LNCAP (cell line): Measurements from ENCODE around the gene MAP3K7CL.

Experiments used
- CTCF ChIP-seq: fragments of 450-650 bp; IDR thresholded peaks from 2 replicates; pipeline ENCODE4 v1.5.1; 2017; ENCODE audit warnings: mild to moderate bottlenecking

Gene MAP3K7CL

DNA sequence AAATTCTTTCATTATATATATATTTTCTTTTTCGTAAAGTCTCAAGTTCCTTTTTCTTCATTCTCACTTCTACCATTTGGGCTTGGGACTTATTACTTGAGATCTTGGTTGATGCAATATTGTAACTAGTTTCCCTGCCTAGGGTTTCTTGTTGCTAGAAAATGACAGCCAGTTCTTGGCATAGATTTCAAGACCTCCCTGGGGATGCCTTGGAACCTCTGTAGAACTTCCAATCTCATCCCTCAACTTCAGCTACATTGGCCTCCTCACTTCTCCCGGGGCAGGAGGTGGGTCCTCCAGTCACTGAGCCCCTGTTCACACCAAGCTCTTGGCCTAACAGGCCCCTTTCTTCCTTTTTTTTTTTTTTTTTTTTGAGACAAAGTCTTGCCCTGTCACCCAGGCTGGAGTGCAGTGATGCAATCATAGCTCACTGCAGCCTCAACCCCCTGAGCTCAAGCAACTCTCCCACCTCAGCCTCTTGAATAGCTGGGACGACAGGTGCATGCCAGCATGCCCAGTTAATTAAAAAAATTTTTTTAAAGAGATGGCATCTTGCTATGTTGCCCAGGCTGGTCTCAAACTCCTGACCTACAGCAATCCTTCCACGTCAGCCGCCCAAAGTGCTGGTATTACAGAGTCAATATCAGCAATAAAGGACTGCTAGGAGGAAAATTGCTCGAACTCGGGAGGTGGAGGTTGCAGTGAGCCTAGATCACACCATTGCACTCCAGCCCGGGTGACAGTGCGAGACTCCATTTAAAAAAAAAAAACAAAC is 33.1 kb downstream of the MAP3K7CL start:
- TF ChIP-seq CTCF: no peak

GRCh38 chr21:29164323-29164942 is 34.0 kb downstream of the MAP3K7CL start:
- peak; percentile 77 for TF ChIP-seq CTCF

GRCh38 chr21:29166323-29166722 is 35.9 kb downstream of the MAP3K7CL start:
- TF ChIP-seq CTCF: no peak

- TF ChIP-seq CTCF: no peak
These were observed 36.4 kb downstream of the MAP3K7CL start for GRCh38 chr21:29166853-29167252.

GRCh38 chr21:29168891-29169315 is 38.5 kb downstream of the MAP3K7CL start:
- TF ChIP-seq CTCF: no peak

DNA sequence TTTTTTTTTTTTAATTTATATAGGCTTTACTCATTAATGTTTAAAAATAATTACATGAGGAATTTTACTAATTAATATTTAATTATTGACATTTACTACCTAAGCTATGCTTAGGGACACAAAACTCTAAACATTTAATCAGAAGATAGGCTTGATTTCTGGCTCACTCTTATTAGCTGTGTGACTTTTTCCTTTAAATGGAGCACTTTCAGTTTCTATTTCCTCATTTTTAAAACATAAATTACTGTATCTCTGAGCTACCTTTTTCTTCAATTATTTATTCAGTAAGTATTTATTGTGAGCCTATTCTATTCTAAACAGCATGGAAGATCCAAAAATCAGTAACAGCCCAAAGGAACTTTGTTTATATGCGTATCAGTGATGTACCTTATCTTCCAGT is 40.5 kb downstream of the MAP3K7CL start:
- no peak for TF ChIP-seq CTCF

DNA sequence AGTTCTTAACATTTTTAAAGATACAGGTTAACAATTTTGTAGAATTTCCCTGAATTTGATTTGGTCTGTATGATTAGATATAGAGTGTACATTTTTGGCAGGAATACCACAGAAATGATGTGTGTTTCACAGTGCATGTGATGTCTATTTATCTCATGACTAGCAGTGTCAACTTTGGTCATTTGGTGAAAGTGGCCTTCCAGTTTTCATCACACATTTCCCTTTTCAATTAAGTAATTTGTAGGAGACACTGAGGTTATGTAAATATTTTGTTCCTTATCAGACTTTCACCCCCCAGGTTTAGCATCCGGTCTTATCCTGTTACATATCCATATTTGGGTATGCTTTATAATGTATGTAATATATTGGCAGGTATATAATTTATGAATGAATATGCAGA is 41.8 kb downstream of the MAP3K7CL start:
- TF ChIP-seq CTCF: no peak
